GM13976 (cell line): ENCODE results near the gene PMS1.
"Not testable (repeated sequence)": the region's sequence is repeated elsewhere in the genome, so short reads cannot be mapped to it uniquely, and the experiment has no call there.

Source experiments
- DNase-seq: peaks from one replicate; pipeline ENCODE4 v3.0.0; 2012; ENCODE audit warnings: low spot score
- in situ Hi-C: fragments of 300-500 bp; cut with MboI; formaldehyde crosslinking; loops from one replicate; pipeline ENCODE4 v1.12.0; 2022; ENCODE audit warnings: low sequenced_read_pairs, mixed read lengths, inconsistent platforms; ENCODE audit not compliant: unreplicated experiment
- TF ChIP-seq, protein P1 (sequence below): IDR thresholded peaks from 2 replicates; pipeline ENCODE4 v1.5.1; 2012; ENCODE audit warnings: borderline replicate concordance, mild to moderate bottlenecking; ENCODE audit not compliant: insufficient read depth; ENCODE audit errors: extremely low read depth, missing control alignments, control extremely low read depth

PMS1 gene

DNA sequence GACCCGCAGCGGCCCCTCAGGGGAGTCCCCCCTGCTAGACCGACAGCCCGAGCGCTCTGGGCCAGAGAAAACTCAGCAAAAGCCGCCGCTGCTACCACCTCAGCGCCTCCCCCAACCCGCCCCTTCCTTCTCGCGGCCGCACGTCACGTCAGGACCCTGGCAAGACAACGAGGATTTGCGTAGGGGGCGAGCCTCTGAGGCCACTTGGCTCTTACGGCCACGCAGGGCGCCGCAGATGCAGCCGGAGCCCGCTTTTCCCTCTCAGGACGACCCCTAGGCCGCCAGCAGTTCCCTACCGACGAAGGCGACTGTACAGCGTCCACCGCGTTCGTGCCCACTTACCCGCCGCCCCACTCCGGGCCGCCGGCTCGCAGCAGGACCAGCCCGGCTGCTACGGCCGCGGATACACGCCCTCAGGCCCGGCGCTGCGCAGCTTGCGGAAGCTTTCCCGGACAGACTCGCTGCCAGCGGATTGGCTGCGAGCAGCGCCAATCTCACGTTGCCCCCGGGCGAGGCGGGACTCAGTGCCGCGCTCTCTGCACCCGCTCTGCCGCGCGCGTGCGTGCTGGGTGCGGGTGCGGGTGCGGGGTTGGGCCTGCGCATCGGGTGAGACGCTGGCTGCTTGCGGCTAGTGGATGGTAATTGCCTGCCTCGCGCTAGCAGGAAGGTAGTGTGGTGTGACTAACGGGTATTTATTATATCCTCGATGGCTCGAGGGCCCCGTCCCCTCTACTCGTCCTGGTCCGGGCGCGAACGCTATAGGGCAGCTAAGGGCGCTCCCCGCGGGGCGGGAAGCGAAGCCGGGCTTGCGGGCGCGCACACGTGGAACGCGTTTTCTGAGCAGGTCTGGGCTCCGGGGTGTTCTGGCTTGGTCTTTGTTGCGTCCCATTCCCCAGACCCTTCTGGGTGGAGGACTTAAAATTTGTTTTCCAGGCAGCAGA lies at the start of gene PMS1, which contains the start of gene ORMDL1:
TSS of gene PMS1 (plus strand) at position 524 of the 941 bp plus-strand sequence. CDS start 7,360 bp downstream, outside the sequence.
TSS of gene ORMDL1 (minus strand) at position 413 of the 941 bp plus-strand sequence. CDS start 1,744 bp downstream, outside the sequence.
- TF ChIP-seq, protein P1, sequence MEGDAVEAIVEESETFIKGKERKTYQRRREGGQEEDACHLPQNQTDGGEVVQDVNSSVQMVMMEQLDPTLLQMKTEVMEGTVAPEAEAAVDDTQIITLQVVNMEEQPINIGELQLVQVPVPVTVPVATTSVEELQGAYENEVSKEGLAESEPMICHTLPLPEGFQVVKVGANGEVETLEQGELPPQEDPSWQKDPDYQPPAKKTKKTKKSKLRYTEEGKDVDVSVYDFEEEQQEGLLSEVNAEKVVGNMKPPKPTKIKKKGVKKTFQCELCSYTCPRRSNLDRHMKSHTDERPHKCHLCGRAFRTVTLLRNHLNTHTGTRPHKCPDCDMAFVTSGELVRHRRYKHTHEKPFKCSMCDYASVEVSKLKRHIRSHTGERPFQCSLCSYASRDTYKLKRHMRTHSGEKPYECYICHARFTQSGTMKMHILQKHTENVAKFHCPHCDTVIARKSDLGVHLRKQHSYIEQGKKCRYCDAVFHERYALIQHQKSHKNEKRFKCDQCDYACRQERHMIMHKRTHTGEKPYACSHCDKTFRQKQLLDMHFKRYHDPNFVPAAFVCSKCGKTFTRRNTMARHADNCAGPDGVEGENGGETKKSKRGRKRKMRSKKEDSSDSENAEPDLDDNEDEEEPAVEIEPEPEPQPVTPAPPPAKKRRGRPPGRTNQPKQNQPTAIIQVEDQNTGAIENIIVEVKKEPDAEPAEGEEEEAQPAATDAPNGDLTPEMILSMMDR: no peak
- peak; percentile 96 for DNase-seq
- in situ Hi-C loops: no loop called here

DNA sequence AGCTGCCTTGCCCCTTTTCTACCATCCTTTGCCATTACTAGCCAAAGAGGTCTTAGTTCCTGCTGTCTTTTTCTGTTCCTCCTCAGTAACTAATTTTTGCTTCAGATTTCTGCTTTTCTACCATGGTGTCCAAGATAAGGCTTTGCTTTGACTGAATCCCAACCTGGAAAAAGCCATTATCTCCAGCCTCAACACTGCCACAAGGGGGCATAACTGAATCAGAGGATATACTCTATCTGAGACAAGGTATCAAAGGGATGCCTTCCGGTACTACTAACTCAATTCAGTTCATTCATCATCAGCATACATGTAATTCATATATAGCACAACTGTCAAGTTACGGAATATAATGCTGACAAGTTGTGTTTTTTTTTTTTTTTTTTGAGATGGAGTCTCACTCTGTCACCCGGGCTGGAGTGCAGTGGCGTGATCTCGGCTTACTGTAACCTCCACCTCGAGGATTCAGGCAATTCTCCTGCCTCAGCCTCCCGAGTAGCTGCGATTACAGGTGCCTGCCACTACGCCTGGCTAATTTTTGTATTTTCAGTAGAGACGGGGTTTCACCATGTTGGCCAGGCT lies 33.1 kb upstream of the PMS1 start:
- in situ Hi-C loops: no loop called here
- TF ChIP-seq, protein P1: peak; percentile 51
- peak; percentile 38 for DNase-seq

DNA sequence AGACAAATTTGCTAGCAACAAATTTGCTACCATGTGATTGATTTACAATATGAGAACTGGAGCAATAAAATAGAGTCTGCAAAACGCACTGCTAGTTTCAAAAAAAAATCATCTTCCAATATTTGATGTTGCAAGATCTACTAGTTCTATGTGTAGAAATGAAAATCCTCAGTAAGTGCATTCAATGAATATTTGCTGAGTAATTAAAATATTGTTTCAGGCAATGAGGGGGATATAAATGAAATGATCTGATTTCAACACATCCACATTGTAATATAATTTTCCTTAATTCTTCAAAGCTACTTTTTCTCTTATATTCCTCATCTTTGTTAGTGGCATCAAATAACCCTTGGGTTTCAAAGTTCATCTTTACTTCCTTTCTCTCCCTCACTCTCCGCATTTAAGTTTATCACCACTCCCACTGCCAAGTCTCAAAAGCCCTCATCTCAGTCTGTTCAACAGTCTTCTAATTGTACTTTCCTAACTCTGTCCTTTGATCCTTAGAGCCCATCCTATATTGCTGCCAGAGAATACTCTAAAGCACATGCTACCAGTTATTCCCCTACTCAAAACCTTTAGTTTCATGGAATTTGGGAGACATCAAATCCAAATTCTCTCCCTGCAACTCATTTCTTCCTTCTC lies 27.8 kb upstream of the PMS1 start:
- no peak for DNase-seq
- in situ Hi-C loops: no loop called here
- TF ChIP-seq, protein P1: no peak

DNA sequence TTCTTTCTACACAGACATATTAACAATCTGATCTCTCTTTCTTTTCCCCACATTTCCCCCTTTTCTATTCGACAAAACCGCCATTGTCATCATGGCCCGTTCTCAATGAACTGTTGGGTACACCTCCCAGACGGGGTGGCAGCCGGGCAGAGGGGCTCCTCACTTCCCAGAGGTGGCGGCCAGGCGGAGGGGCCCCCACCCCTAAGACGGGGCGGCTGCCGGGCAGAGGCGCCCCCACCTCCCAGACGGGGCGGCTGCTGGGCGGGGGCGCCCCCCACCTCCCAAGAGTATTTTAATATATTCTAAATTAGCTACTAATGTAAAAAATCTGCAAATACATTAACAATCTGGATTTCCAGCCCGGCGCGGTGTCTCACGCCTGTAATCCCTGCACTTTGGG lies 24.1 kb upstream of the PMS1 start:
- in situ Hi-C loops, DNase-seq: not testable (repeated sequence)

DNA sequence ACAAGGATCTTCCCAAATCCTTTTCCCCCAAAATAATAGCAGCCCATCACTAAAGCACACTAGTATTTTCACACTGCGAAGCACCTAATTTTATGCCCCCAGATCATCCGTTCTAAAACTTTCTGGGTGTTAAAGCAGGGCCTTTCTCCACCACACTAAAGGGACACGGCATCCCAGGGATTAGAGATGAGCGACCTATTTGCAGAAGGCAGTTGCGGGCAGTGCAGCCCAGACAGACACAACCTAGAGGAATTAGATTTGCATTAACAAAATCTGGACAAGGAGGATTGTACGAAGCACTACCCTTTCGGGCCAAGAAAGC lies 22.1 kb upstream of the PMS1 start:
- TF ChIP-seq, protein P1: no peak
- in situ Hi-C loops: no loop called here

DNA sequence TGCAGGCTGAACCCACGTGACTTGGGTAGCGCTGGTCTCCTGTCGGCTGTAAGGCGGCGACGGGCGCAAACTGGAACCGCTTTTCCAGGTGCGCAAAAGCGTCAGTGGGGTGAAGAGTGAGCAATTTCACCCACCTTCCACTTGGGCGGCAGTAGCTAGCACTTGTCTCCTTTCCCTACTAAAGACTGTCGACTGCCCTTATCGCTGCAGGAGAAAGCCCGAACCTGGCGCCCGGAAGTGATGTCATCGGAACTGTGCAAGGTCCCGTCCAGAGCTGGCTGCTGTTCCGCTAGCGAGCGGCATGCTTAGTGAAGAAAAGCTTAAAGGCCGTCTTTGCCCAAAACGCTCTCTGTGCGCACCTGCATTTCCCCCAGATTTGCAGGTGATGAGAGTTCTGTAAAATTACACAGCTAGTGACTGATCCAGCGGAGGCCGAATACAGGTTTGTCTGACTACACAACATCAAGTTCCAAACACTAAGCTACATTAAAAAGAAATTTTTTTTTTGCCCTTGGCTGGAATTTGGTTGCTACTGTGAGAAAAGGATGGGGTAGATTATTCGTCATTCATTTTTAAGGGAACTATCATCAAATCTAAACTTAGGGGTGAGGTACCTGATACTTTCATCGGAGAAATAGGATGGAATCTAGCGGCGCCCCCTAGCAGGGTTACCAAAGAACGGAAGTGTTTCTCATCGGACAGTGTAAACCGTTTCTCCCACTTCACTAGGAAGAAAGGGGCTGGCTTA lies 21.5 kb upstream of the PMS1 start, which contains the start of gene OSGEPL1:
TSS of gene OSGEPL1 (minus strand) at position 242 of the 748 bp plus-strand sequence. CDS start 1,152 bp downstream, outside the sequence.
- DNase-seq: peak; percentile 75
- in situ Hi-C loops: no loop called here
- TF ChIP-seq, protein P1: peak; percentile 51

More for the DNA sequence above, 22.1 kb upstream of the PMS1 start:
- DNase-seq: no peak
